GM12878 (cell line): ENCODE data around the gene WHRN. TPM values are rescaled to one million over a fixed set of nuclear protein-coding genes. Genes with fewer than 3 reads are reported as not detected.

Source experiments
- ATAC-seq: fragments of 200-7000 bp; cut with Tn5 transposase; 3 replicates; pipeline ENCODE4 v1.9.1; 2020; ENCODE audit warnings: mild to moderate bottlenecking, moderate library complexity
- BruUV-seq: library from RNA; stranded (reverse); fragments of 400-500 nt; replicated peaks from 2 replicates; lab custom pipeline; 2021; lab: Mats Ljungman, UMichigan
- CTCF ChIA-PET: fragments of 300-600 bp; sonication (Branson Sonifier 250); formaldehyde crosslinking; extraction: SDS; loops from one replicate; lab custom pipeline; 2021; ENCODE audit warnings: inconsistent platforms; lab: Yijun Ruan, JAX
- POLR2A ChIA-PET: fragments of 350-600 bp; formaldehyde crosslinking; extraction: SDS; loops from one replicate; lab custom pipeline; 2021; ENCODE audit warnings: inconsistent platforms; lab: Charles Lee
- RAD21 ChIA-PET: fragments of 300-600 bp; sonication (Branson Sonifier 250); formaldehyde crosslinking; loops from one replicate; lab custom pipeline; 2023; ENCODE audit warnings: antibody characterized with exemption; ENCODE audit not compliant: unreplicated experiment; lab: Charles Lee
- SMC1A ChIA-PET: fragments of 300-600 bp; sonication (Branson Sonifier 250); formaldehyde crosslinking; loops from one replicate; lab custom pipeline; 2023; ENCODE audit not compliant: unreplicated experiment, uncharacterized antibody; lab: Charles Lee
- DNase-seq: peaks from one replicate; pipeline ENCODE4 v3.0.0-alpha.2; 2011; ENCODE audit warnings: low read depth, low spot score
- FAIRE-seq: peaks from 3 replicates; lab custom pipeline; 2011; peaks lifted over from hg19 to GRCh38; lab: Jason Lieb, UNC
- H2AFZ ChIP-seq: 2 replicates; pipeline ENCODE4 v1.6.0; 2011; ENCODE audit warnings: low read depth, low read length, control low read depth; ENCODE audit not compliant: control insufficient read depth
- H3K27ac ChIP-seq: 2 replicates; pipeline ENCODE4 v1.5.1; 2011; ENCODE audit warnings: control low read depth; ENCODE audit not compliant: control insufficient read depth, insufficient read depth
- H3K27me3 ChIP-seq, 2 experiments: replicated peaks in 1 of 2; 2 replicates each; pipeline versions ENCODE4 v1.6.0 to v1.6.1; 2011; ENCODE audit warnings: low read length in 1 of 2; ENCODE audit not compliant: control insufficient read depth in 2 of 2, insufficient read depth in 2 of 2
- H3K36me3 ChIP-seq, 2 experiments: 2 replicates each; pipeline ENCODE4 v1.5.1; 2011; ENCODE audit warnings: low read length in 1 of 2; ENCODE audit not compliant: control insufficient read depth in 2 of 2, insufficient read depth in 2 of 2
- H3K4me1 ChIP-seq: 2 replicates; pipeline ENCODE4 v1.6.1; 2011; ENCODE audit warnings: mild to moderate bottlenecking, low read length, moderate library complexity, mixed read lengths; ENCODE audit not compliant: control insufficient read depth, insufficient read depth
- H3K4me2 ChIP-seq: 2 replicates; pipeline ENCODE4 v1.6.0; 2011; ENCODE audit warnings: control low read depth; ENCODE audit not compliant: control insufficient read depth, insufficient read depth
- H3K4me3 ChIP-seq: fragments of 200-600 bp; sonication (generic); 2 replicates; pipeline ENCODE4 v1.5.1; 2016
- H3K79me2 ChIP-seq: 2 replicates; pipeline ENCODE4 v1.6.0; 2011; ENCODE audit warnings: low read length; ENCODE audit not compliant: control insufficient read depth, insufficient read depth
- H3K9ac ChIP-seq: 2 replicates; pipeline ENCODE4 v1.8.0; 2011; ENCODE audit warnings: low read length, control low read depth, mixed read lengths; ENCODE audit not compliant: control insufficient read depth, insufficient read depth
- H3K9me3 ChIP-seq: replicated peaks from 3 replicates; pipeline ENCODE4 v1.5.1; 2011; ENCODE audit warnings: mild to moderate bottlenecking, low read length; ENCODE audit not compliant: control insufficient read depth, insufficient read depth
- H4K20me1 ChIP-seq: 2 replicates; pipeline ENCODE4 v1.6.0; 2011; ENCODE audit not compliant: control insufficient read depth, insufficient read depth
- CHD1 ChIP-seq: IDR thresholded peaks from 2 replicates; pipeline ENCODE4 v1.6.1; 2012; ENCODE audit warnings: low read depth, low read length, improper control_type of control experiment
- MEF2B ChIP-seq: fragments of 450-650 bp; IDR thresholded peaks from 2 replicates; pipeline ENCODE4 v1.6.1; 2018; ENCODE audit warnings: mild to moderate bottlenecking, moderate library complexity; ENCODE audit not compliant: partially characterized antibody, poor library complexity, severe bottlenecking
- PRDM15 ChIP-seq: fragments of 450-650 bp; formaldehyde crosslinking; IDR thresholded peaks from 2 replicates; pipeline ENCODE4 v1.4.0; 2020; ENCODE audit warnings: mild to moderate bottlenecking, moderate library complexity
- SUZ12 ChIP-seq: fragments of 200-600 bp; sonication (generic); IDR thresholded peaks from one replicate; pipeline ENCODE4 v1.6.1; 2018; ENCODE audit warnings: antibody characterized with exemption, mild to moderate bottlenecking; ENCODE audit not compliant: unreplicated experiment
- WRNIP1 ChIP-seq: IDR thresholded peaks from 2 replicates; pipeline ENCODE4 v1.6.1; 2011; ENCODE audit warnings: low read depth, low read length, improper control_type of control experiment, borderline replicate concordance
- ZNF217 ChIP-seq: fragments of 450-650 bp; IDR thresholded peaks from 2 replicates; pipeline ENCODE4 v1.6.1; 2017; ENCODE audit warnings: antibody characterized with exemption, mild to moderate bottlenecking
- WGBS: methylation state at CpG from one replicate; pipeline ENCODE4 v1.1.6; 2016; ENCODE audit warnings: low lambda C conversion rate; ENCODE audit not compliant: insufficient replicate concordance, insufficient coverage; ENCODE audit errors: missing lambda C conversion rate; 5-methylcytosine and 5-hydroxymethylcytosine counted together
- in situ Hi-C: fragments of 300-500 bp; cut with MboI; formaldehyde crosslinking; loops from 9 replicates; pipeline ENCODE4 v1.14.3; 2018; ENCODE audit warnings: mixed read lengths
- intact Hi-C: fragments of 100-400 bp; cut with micrococcal nuclease; formaldehyde crosslinking; loops from one replicate; pipeline ENCODE4 v1.14.2; 2022; ENCODE audit not compliant: unreplicated experiment
- polyA plus RNA-seq, 11 experiments: library from polyadenylated mRNA; depleted of rRNA in 4 of 11; unstranded in 6 of 11; stranded (reverse) in 5 of 11; fragments of >200 nt; fragmentation: Nextera tagmentation in 4 of 11; fragmentation: Illumina TruSeq in 1 of 11; extraction: Ambion mirVana in 4 of 11; extraction: Trizol in 1 of 11; gene quantifications; 1 replicate in 1 of 11; 2 replicates in 10 of 11; pipeline versions ENCODE4 v1.2.1 to v1.2.3, GENCODE V29; 2011 to 2016; ENCODE audit warnings: inconsistent platforms in 2 of 11, missing spikeins in 2 of 11, low read depth in 1 of 11
- total RNA-seq, 4 experiments: library from RNA; depleted of rRNA in 3 of 4; stranded (reverse); fragments of >200 nt in 3 of 4; fragmentation: Illumina TruSeq in 1 of 4; extraction: Trizol in 1 of 4; gene quantifications; 2 replicates each; pipeline versions ENCODE4 v1.2.1 to v1.2.3, GENCODE V29; 2013 to 2021

WHRN gene
- total and polyA plus RNA-seq, 10 of the 15 experiments (the other 5 are each of a cell fraction or from before 2014, with no cell fraction given) = 0.04 to 18.2 (median 0.68) TPM; not detected in 1

DNA sequence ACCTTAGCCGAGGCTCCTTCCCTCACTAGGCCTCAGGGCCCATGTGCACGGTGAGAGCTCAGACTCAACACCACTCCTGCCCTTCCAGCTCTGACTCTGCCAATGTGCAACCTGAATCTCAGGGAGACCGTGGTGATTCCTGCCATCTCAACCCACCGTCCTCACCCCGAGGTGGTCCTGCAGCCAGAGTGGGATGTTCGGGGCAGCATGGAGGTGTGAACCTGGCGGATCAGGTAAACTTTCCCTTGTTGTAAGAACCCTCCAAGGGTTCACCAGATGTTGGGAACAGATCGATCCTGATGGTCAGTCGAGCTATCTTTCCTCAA, 117.0 kb downstream of the WHRN start:
- intact Hi-C loops = loop anchor here (1.0 to 10.0 kb wide), 3 partner anchors 49 to 1114 kb away; partner anchors contain the start of genes CDC26, PRPF4 and TMEM268
- ChIA-PET SMC1A (interaction anchor here (1.0 to 12.8 kb wide), 10 partner anchors 9 to 229 kb away, joined by 3 to 327 read pairs (median 10); no protein-coding TSS in a partner anchor), CTCF (interaction anchor here (1.4 to 10.2 kb wide), 7 partner anchors 9 to 48 kb away, joined by 3 to 122 read pairs (median 48); no protein-coding TSS in a partner anchor), RAD21 (interaction anchor here (1.1 to 13.0 kb wide), 11 partner anchors 8 to 224 kb away, joined by 3 to 251 read pairs (median 5); partner anchors contain the start of genes ATP6V1G1 and TMEM268), POLR2A (interaction anchor here (0.6 to 13.2 kb wide), 11 partner anchors 8 to 223 kb away, joined by 3 to 312 read pairs (median 15); partner anchors contain the start of genes TMEM268 and WHRN)
- ATAC-seq (no peak), DNase-seq (no peak), FAIRE-seq (no peak)
- Histone ChIP-seq H3K79me2 (peaks cover 91% of the 10 kb centered on the region), H3K27me3 (no peaks in the 10 kb centered on the region), H3K4me1 (peaks cover 74% of the 10 kb centered on the region), H2AFZ (no peak overlapping the region), H3K27ac (peak overlapping the region; percentile 100), H3K9ac (peak overlapping the region; percentile 99), H4K20me1 (no peaks in the 10 kb centered on the region), H3K4me2 (peak overlapping the region; percentile 100), H3K9me3 (no peaks in the 10 kb centered on the region), H3K4me3 (peak overlapping the region; percentile 91), H3K36me3 (peaks cover 2% of the 10 kb centered on the region in 2 experiments; a peak in 2 of 4 replicates)
- WGBS = 10% methylated on average over 9 of the region's 9 CpGs
- in situ Hi-C loops = loop anchor here (5.0 kb wide), 1 partner anchor 224 kb away; the partner anchor contains the start of gene TMEM268
- BruUV-seq = TSS peak; percentile 28
- TF ChIP-seq MEF2B (peak; percentile 3), PRDM15 (CRISPR knock-in tag) (no peak), SUZ12 (no peak), CHD1 (0 out of 2 replicates have a peak, but pooled peaks have one; percentile 10), ZNF217 (peak; percentile 26; the same call in 1 of the 2 replicates), WRNIP1 (0 out of 2 replicates have a peak, but pooled peaks have one; percentile 32)
